GM12878 (cell line): ENCODE results near the gene ATP7B. TPM values are rescaled to one million over a fixed set of nuclear protein-coding genes. Genes with fewer than 3 reads are reported as not detected.

ENCODE experiments used
- ATAC-seq: fragments of 200-7000 bp; cut with Tn5 transposase; 3 replicates; pipeline ENCODE4 v1.9.1; 2020; ENCODE audit warnings: mild to moderate bottlenecking, moderate library complexity
- BruUV-seq: library from RNA; stranded (reverse); fragments of 400-500 nt; replicated peaks from 2 replicates; lab custom pipeline; 2021; lab: Mats Ljungman, UMichigan
- CTCF ChIA-PET: fragments of 300-600 bp; sonication (Branson Sonifier 250); formaldehyde crosslinking; extraction: SDS; loops from one replicate; lab custom pipeline; 2021; ENCODE audit warnings: inconsistent platforms; lab: Yijun Ruan, JAX
- POLR2A ChIA-PET: fragments of 350-600 bp; formaldehyde crosslinking; extraction: SDS; loops from one replicate; lab custom pipeline; 2021; ENCODE audit warnings: inconsistent platforms; lab: Charles Lee
- RAD21 ChIA-PET: fragments of 300-600 bp; sonication (Branson Sonifier 250); formaldehyde crosslinking; loops from one replicate; lab custom pipeline; 2023; ENCODE audit warnings: antibody characterized with exemption; ENCODE audit not compliant: unreplicated experiment; lab: Charles Lee
- SMC1A ChIA-PET: fragments of 300-600 bp; sonication (Branson Sonifier 250); formaldehyde crosslinking; loops from one replicate; lab custom pipeline; 2023; ENCODE audit not compliant: unreplicated experiment, uncharacterized antibody; lab: Charles Lee
- DNase-seq: peaks from one replicate; pipeline ENCODE4 v3.0.0-alpha.2; 2011; ENCODE audit warnings: low read depth, low spot score
- FAIRE-seq: peaks from 3 replicates; lab custom pipeline; 2011; peaks lifted over from hg19 to GRCh38; lab: Jason Lieb, UNC
- H2AFZ ChIP-seq: 2 replicates; pipeline ENCODE4 v1.6.0; 2011; ENCODE audit warnings: low read depth, low read length, control low read depth; ENCODE audit not compliant: control insufficient read depth
- H3K27ac ChIP-seq: 2 replicates; pipeline ENCODE4 v1.5.1; 2011; ENCODE audit warnings: control low read depth; ENCODE audit not compliant: control insufficient read depth, insufficient read depth
- H3K27me3 ChIP-seq, 2 experiments: replicated peaks in 1 of 2; 2 replicates each; pipeline versions ENCODE4 v1.6.0 to v1.6.1; 2011; ENCODE audit warnings: low read length in 1 of 2; ENCODE audit not compliant: control insufficient read depth in 2 of 2, insufficient read depth in 2 of 2
- H3K36me3 ChIP-seq, 2 experiments: 2 replicates each; pipeline ENCODE4 v1.5.1; 2011; ENCODE audit warnings: low read length in 1 of 2; ENCODE audit not compliant: control insufficient read depth in 2 of 2, insufficient read depth in 2 of 2
- H3K4me1 ChIP-seq: 2 replicates; pipeline ENCODE4 v1.6.1; 2011; ENCODE audit warnings: mild to moderate bottlenecking, low read length, moderate library complexity, mixed read lengths; ENCODE audit not compliant: control insufficient read depth, insufficient read depth
- H3K4me2 ChIP-seq: 2 replicates; pipeline ENCODE4 v1.6.0; 2011; ENCODE audit warnings: control low read depth; ENCODE audit not compliant: control insufficient read depth, insufficient read depth
- H3K4me3 ChIP-seq: fragments of 200-600 bp; sonication (generic); 2 replicates; pipeline ENCODE4 v1.5.1; 2016
- H3K79me2 ChIP-seq: 2 replicates; pipeline ENCODE4 v1.6.0; 2011; ENCODE audit warnings: low read length; ENCODE audit not compliant: control insufficient read depth, insufficient read depth
- H3K9ac ChIP-seq: 2 replicates; pipeline ENCODE4 v1.8.0; 2011; ENCODE audit warnings: low read length, control low read depth, mixed read lengths; ENCODE audit not compliant: control insufficient read depth, insufficient read depth
- H3K9me3 ChIP-seq: replicated peaks from 3 replicates; pipeline ENCODE4 v1.5.1; 2011; ENCODE audit warnings: mild to moderate bottlenecking, low read length; ENCODE audit not compliant: control insufficient read depth, insufficient read depth
- H4K20me1 ChIP-seq: 2 replicates; pipeline ENCODE4 v1.6.0; 2011; ENCODE audit not compliant: control insufficient read depth, insufficient read depth
- CTCF ChIP-seq, 3 experiments: IDR thresholded peaks in 2 of 3; conservative IDR thresholded peaks in 1 of 3; 2 replicates each; pipeline ENCODE4 v1.5.1; 2011; ENCODE audit warnings: low read depth in 3 of 3, low read length in 3 of 3, mild to moderate bottlenecking in 3 of 3, control low read depth in 2 of 3, moderate library complexity in 2 of 3, inconsistent platforms in 1 of 3, mixed read lengths in 1 of 3; ENCODE audit not compliant: control insufficient read depth in 2 of 3, insufficient read depth in 1 of 3; ENCODE audit errors: extremely low read depth in 1 of 3
- CUX1 ChIP-seq: IDR thresholded peaks from 2 replicates; pipeline ENCODE4 v1.6.1; 2012; ENCODE audit warnings: improper control_type of control experiment, low read depth, low read length; ENCODE audit not compliant: insufficient replicate concordance
- E2F4 ChIP-seq: IDR thresholded peaks from 2 replicates; pipeline ENCODE4 v1.6.1; 2012; ENCODE audit warnings: low read depth, low read length, improper control_type of control experiment
- NFXL1 ChIP-seq: fragments of 450-650 bp; IDR thresholded peaks from 2 replicates; pipeline ENCODE4 v1.6.1; 2017; ENCODE audit warnings: antibody characterized with exemption, mild to moderate bottlenecking, borderline replicate concordance
- POLR2AphosphoS5 ChIP-seq: IDR thresholded peaks from 2 replicates; pipeline ENCODE4 v1.6.1; 2011; ENCODE audit warnings: mild to moderate bottlenecking, low read length, inconsistent platforms
- STAT3 ChIP-seq: IDR thresholded peaks from 2 replicates; pipeline ENCODE4 v1.6.1; 2011; ENCODE audit warnings: low read depth, low read length, improper control_type of control experiment
- ZBTB4 ChIP-seq: fragments of 450-650 bp; formaldehyde crosslinking; IDR thresholded peaks from 2 replicates; pipeline ENCODE4 v1.4.0; 2022; ENCODE audit warnings: mild to moderate bottlenecking, moderate library complexity
- ZNF217 ChIP-seq: fragments of 450-650 bp; IDR thresholded peaks from 2 replicates; pipeline ENCODE4 v1.6.1; 2017; ENCODE audit warnings: antibody characterized with exemption, mild to moderate bottlenecking
- ZNF384 ChIP-seq: IDR thresholded peaks from 2 replicates; pipeline ENCODE4 v1.6.1; 2012; ENCODE audit warnings: low read depth, mild to moderate bottlenecking, low read length, improper control_type of control experiment, borderline replicate concordance
- WGBS: methylation state at CpG from one replicate; pipeline ENCODE4 v1.1.6; 2016; ENCODE audit warnings: low lambda C conversion rate; ENCODE audit not compliant: insufficient replicate concordance, insufficient coverage; ENCODE audit errors: missing lambda C conversion rate; 5-methylcytosine and 5-hydroxymethylcytosine counted together
- in situ Hi-C: fragments of 300-500 bp; cut with MboI; formaldehyde crosslinking; loops from 9 replicates; pipeline ENCODE4 v1.14.3; 2018; ENCODE audit warnings: mixed read lengths
- intact Hi-C: fragments of 100-400 bp; cut with micrococcal nuclease; formaldehyde crosslinking; loops from one replicate; pipeline ENCODE4 v1.14.2; 2022; ENCODE audit not compliant: unreplicated experiment
- polyA plus RNA-seq, 11 experiments: library from polyadenylated mRNA; depleted of rRNA in 4 of 11; unstranded in 6 of 11; stranded (reverse) in 5 of 11; fragments of >200 nt; fragmentation: Nextera tagmentation in 4 of 11; fragmentation: Illumina TruSeq in 1 of 11; extraction: Ambion mirVana in 4 of 11; extraction: Trizol in 1 of 11; gene quantifications; 1 replicate in 1 of 11; 2 replicates in 10 of 11; pipeline versions ENCODE4 v1.2.1 to v1.2.3, GENCODE V29; 2011 to 2016; ENCODE audit warnings: inconsistent platforms in 2 of 11, missing spikeins in 2 of 11, low read depth in 1 of 11
- total RNA-seq, 4 experiments: library from RNA; depleted of rRNA in 3 of 4; stranded (reverse); fragments of >200 nt in 3 of 4; fragmentation: Illumina TruSeq in 1 of 4; extraction: Trizol in 1 of 4; gene quantifications; 2 replicates each; pipeline versions ENCODE4 v1.2.1 to v1.2.3, GENCODE V29; 2013 to 2021

ATP7B gene
- total and polyA plus RNA-seq, 10 of the 15 experiments (the other 5 are each of a cell fraction or from before 2014, with no cell fraction given), result under 0.01 to 1.1 (median 0.06) TPM; not detected in 2

GRCh38 chr13:51997641-51998330 is 13.5 kb downstream of the ATP7B start:
- Histone ChIP-seq H3K36me3 (no peaks in the 10 kb centered on the region), H3K4me3 (no peak overlapping the region), H2AFZ (no peak overlapping the region), H3K9me3 (no peaks in the 10 kb centered on the region), H3K27me3 (peaks cover 3 to 11% of the 10 kb centered on the region in 2 experiments; a peak in 3 of 4 replicates), H3K79me2 (no peaks in the 10 kb centered on the region), H3K4me2 (no peak overlapping the region), H3K27ac (no peak overlapping the region), H4K20me1 (no peaks in the 10 kb centered on the region), H3K4me1 (no peaks in the 10 kb centered on the region), H3K9ac (no peak overlapping the region)
- TF ChIP-seq ZBTB4, result no peak
- TF ChIP-seq POLR2AphosphoS5, result no peak
- TF ChIP-seq ZNF384, result no peak
- no peak for TF ChIP-seq ZNF217
- TF ChIP-seq CUX1, result no peak
- TF ChIP-seq NFXL1, result no peak
- no peak for TF ChIP-seq STAT3
- no peak for TF ChIP-seq E2F4
- no peak for TF ChIP-seq CTCF (IDR thresholded peaks at IDR 0.05 in 2 of 3, conservative IDR thresholded peaks at IDR 0.05 in 1 of 3; ENCODE audit: control insufficient read depth in 2 of 3, extremely low read depth in 1 of 3, insufficient read depth in 1 of 3, low read depth in 3 of 3, low read length in 3 of 3)
- BruUV-seq, result no TSS peak
- no peak for DNase-seq
- in situ Hi-C loops, result no loop called here
- ChIA-PET SMC1A (interaction anchor here (1.4 kb wide), 1 partner anchor 124 kb away, joined by 3 read pairs; no protein-coding TSS in a partner anchor), CTCF (interaction anchor here (1.0 to 1.5 kb wide), 3 partner anchors 14 to 131 kb away, joined by 3 to 5 read pairs (median 3); partner anchors contain the start of genes ALG11 and NEK5), POLR2A (no interaction called here), RAD21 (interaction anchor here (0.8 to 1.2 kb wide), 2 partner anchors 85 to 453 kb away, joined by 3 to 4 read pairs; no protein-coding TSS in a partner anchor)
- FAIRE-seq, result no peak
- WGBS, result 3% methylated on average over 8 of the region's 8 CpGs
- ATAC-seq, result no peak
- intact Hi-C loops, result loop anchor here (5.0 kb wide), 1 partner anchor 100 kb away; no protein-coding TSS in a partner anchor
